ENCODE measurements around the gene PRDX6. TPM values are rescaled to one million over a fixed set of nuclear protein-coding genes. Genes with fewer than 3 reads are reported as not detected.

The PRDX6 gene
- total RNA-seq, 5 donors from 2014 or later (not counting 1 experiment from before 2014, with no cell fraction given), result 70.7 to 108 (median 98.3) TPM

DNA sequence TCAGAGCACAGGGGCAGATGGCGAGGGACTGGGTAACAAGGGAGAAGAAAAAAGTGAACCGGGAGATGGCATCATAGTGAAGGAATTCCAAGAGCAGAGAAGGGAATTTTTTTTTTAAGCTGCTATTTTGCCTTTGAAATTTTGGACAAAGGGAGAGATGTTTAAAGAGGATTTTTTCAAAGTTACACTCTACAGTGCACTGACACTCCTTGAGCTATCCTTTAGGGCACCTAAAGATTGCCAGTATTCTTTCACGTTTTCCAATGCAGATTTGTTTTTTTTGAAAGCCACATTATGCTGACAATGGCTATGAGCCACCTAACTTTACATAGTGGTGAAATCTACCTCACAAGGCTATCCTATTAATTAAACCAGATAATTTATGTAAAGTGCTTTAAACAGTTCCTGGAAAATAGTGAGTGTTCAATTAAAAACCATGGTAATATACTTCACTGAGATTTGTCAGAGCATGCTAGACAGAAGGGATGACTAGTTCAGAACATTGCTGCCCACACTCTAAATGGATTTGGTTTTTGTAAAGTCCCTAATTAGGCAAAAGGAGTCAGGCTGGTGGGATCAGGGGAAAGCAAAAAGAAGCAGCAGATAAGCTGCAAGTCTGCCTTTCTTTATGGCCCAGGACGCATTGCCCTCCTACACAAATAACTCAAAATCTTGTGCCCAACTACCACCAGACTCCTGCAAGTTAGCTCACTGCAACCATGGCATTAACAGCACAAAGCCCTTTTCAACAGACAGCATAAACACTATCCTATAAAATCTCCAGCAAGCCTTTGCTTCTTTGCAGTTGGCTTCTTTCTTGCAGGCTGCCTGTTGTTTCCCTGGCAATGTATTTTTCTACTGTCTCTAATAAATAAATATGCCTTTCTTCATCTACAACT, 53.9 kb downstream of the PRDX6 start:
- H3K27ac ChIP-seq (ENCODE audit: low read length), result no peak overlapping the region
- CTCF ChIA-PET, result no interaction called here
- no peaks in the 10 kb centered on the region for H3K9me3 ChIP-seq
- POLR2A ChIA-PET, result interaction anchor here in 1 of 2 donors (0.7 to 1.0 kb wide), 2 partner anchors 11 to 608 kb away, joined by 3 read pairs; no protein-coding TSS in a partner anchor
- Mint-ChIP-seq H3K27me3 (peaks cover 0 to 4% of the 10 kb centered on the region in 2 donors), H3K9me3 (no peaks in the 10 kb centered on the region), H3K27ac (peak overlapping the region in 1 of 2 donors; percentile 17), H3K4me1 (peaks cover 37 to 45% (median 40%) of the 10 kb centered on the region in 3 donors), H3K4me3 (no peak overlapping the region), H3K36me3 (no peaks in the 10 kb centered on the region)
- ATAC-seq (replicated peaks in 1 of 4), result no peak
- peaks cover 0 to 5% of the 10 kb centered on the region in 2 experiments for H3K4me1 ChIP-seq (ENCODE audit: control insufficient read depth in 1 of 2, extremely low read depth in 1 of 2, insufficient read depth in 2 of 2, low read length in 2 of 2)
- 100% methylated on average over 2 of the region's 4 CpGs for WGBS (ENCODE audit: insufficient coverage)
- no peak for DNase-seq
- H3K27me3 ChIP-seq (replicated peaks in 1 of 2; ENCODE audit: control insufficient read depth in 2 of 2, extremely low read depth in 1 of 2, insufficient read depth in 2 of 2, low read length in 1 of 2), result no peaks in the 10 kb centered on the region
- H3K4me3 ChIP-seq (ENCODE audit: control insufficient read depth in 1 of 2, extremely low read depth in 1 of 2, low read length in 1 of 2), result no peak overlapping the region
- no peaks in the 10 kb centered on the region for H3K36me3 ChIP-seq (ENCODE audit: control insufficient read depth in 2 of 2, extremely low read depth in 1 of 2, insufficient read depth in 1 of 2, low read length in 1 of 2)

DNA sequence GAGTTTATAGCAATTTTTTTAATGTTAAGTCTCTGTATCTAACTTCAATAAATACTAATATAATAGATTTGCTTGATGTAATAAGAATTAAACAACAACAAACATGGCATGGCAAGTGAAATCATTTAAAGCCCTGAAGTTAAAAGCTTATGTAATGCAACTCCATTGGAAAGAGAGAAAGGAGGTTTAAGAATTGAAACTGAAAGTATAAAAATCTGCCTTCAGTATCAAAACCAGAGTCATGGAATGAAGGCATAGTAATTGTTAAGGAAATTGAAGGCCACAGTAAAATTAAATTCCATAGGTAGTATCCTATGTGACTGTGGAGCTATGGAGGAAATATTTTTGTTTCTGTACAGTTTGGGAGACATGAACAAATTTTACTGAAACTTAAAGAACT, 55.1 kb downstream of the PRDX6 start:
- H3K9me3 ChIP-seq, result no peaks in the 10 kb centered on the region
- Mint-ChIP-seq H3K4me3 (peak overlapping the region; percentile 41 to 57 (median 56)), H3K36me3 (no peaks in the 10 kb centered on the region), H3K9me3 (no peaks in the 10 kb centered on the region), H3K4me1 (peaks cover 32 to 39% (median 39%) of the 10 kb centered on the region in 3 donors), H3K27ac (peak overlapping the region; percentile 17 to 83), H3K27me3 (peaks cover 1 to 4% of the 10 kb centered on the region in 2 donors)
- ChIA-PET CTCF (interaction anchor here in 1 of 2 donors (0.5 kb wide), 1 partner anchor 11 kb away, joined by 4 read pairs; no protein-coding TSS in a partner anchor), POLR2A (interaction anchor here in 1 of 2 donors (0.5 kb wide), 1 partner anchor 737 kb away, joined by 3 read pairs; no protein-coding TSS in a partner anchor)
- ATAC-seq (replicated peaks in 1 of 4), result peak in 2 of 4 experiments; percentile 31 to 35
- H3K36me3 ChIP-seq (ENCODE audit: control insufficient read depth in 2 of 2, extremely low read depth in 1 of 2, insufficient read depth in 1 of 2, low read length in 1 of 2), result no peaks in the 10 kb centered on the region
- H3K4me3 ChIP-seq (ENCODE audit: control insufficient read depth in 1 of 2, extremely low read depth in 1 of 2, low read length in 1 of 2), result no peak overlapping the region
- peaks cover 0 to 5% of the 10 kb centered on the region in 2 experiments for H3K4me1 ChIP-seq (ENCODE audit: control insufficient read depth in 1 of 2, extremely low read depth in 1 of 2, insufficient read depth in 2 of 2, low read length in 2 of 2)
- no peak overlapping the region for H3K27ac ChIP-seq (ENCODE audit: low read length)
- H3K27me3 ChIP-seq (replicated peaks in 1 of 2; ENCODE audit: control insufficient read depth in 2 of 2, extremely low read depth in 1 of 2, insufficient read depth in 2 of 2, low read length in 1 of 2), result no peaks in the 10 kb centered on the region
- DNase-seq, result peak in 1 of 35 experiments; percentile 20

DNA sequence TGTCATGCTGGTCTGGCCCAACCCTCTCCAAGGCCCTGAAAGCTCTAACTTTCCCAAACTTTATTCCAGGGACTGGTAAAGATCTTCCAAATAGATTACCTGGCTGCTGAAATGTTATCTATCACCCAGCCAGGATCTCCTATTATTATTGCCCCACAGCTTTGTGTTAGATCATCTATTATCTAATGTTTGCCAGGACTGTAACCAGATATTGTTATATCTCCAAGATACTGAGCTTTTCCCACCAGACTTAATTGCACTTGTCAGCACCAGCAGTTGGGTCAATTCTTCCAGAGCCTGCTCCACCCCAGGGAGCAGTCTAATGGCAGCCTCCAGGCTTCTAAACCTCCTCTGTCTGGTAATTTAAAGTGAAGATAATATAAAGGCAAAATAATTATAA, 59.1 kb downstream of the PRDX6 start:
- POLR2A ChIA-PET, result no interaction called here
- peaks cover 13 to 14% (median 13%) of the 10 kb centered on the region in 3 donors for H3K4me1 Mint-ChIP-seq
- peaks cover 0 to 5% (median 0%) of the 10 kb centered on the region in 3 donors for H3K9me3 Mint-ChIP-seq
- H3K27me3 ChIP-seq (replicated peaks in 1 of 2; ENCODE audit: control insufficient read depth in 2 of 2, extremely low read depth in 1 of 2, insufficient read depth in 2 of 2, low read length in 1 of 2), result no peaks in the 10 kb centered on the region
- no peaks in the 10 kb centered on the region for H3K36me3 ChIP-seq (ENCODE audit: control insufficient read depth in 2 of 2, extremely low read depth in 1 of 2, insufficient read depth in 1 of 2, low read length in 1 of 2)
- no peak overlapping the region for H3K27ac Mint-ChIP-seq
- H3K4me1 ChIP-seq (ENCODE audit: control insufficient read depth in 1 of 2, extremely low read depth in 1 of 2, insufficient read depth in 2 of 2, low read length in 2 of 2), result peaks cover 0 to 5% of the 10 kb centered on the region in 2 experiments
- H3K27ac ChIP-seq (ENCODE audit: low read length), result no peak overlapping the region
- H3K36me3 Mint-ChIP-seq, result no peaks in the 10 kb centered on the region
- peaks cover 4 to 10% of the 10 kb centered on the region in 2 donors for H3K27me3 Mint-ChIP-seq
- ATAC-seq (replicated peaks in 1 of 4), result no peak
- CTCF ChIA-PET, result interaction anchor here in 1 of 2 donors (0.6 to 1.0 kb wide), 2 partner anchors 11 to 286 kb away, joined by 3 read pairs; no protein-coding TSS in a partner anchor
- DNase-seq, result no peak
- H3K4me3 Mint-ChIP-seq, result no peak overlapping the region
- no peaks in the 10 kb centered on the region for H3K9me3 ChIP-seq
- no peak overlapping the region for H3K4me3 ChIP-seq (ENCODE audit: control insufficient read depth in 1 of 2, extremely low read depth in 1 of 2, low read length in 1 of 2)

Other genes starting within 250 kb of the PRDX6 start
- not detected for gene SLC9C2, start 125.7 kb downstream of the PRDX6 start, total RNA-seq
- gene TEX50, start 158.0 kb downstream of the PRDX6 start, total RNA-seq, result not detected
- not detected for gene ANKRD45, start 192.5 kb downstream of the PRDX6 start, total RNA-seq
- 10 to 100 TPM; 28.7 to 34.5 (median 31.2) TPM for gene KLHL20, start 237.6 kb downstream of the PRDX6 start, total RNA-seq

All from T-cell (primary cell).